Subcutaneous adipose tissue (tissue), 4 donors: ENCODE measurements around the gene UNC13B. TPM values are rescaled to one million over a fixed set of nuclear protein-coding genes. Genes with fewer than 3 reads are reported as not detected.

Experiments used
- total RNA-seq, 4 donors: library from RNA; depleted of rRNA; stranded (reverse); fragments of >200 nt; gene quantifications; one replicate each; pipeline ENCODE4 v1.1.0, GENCODE V29; 2016
- TF ChIP-seq, protein P1 (sequence below): fragments of 450-650 bp; IDR thresholded peaks from one replicate; pipeline ENCODE4 v1.5.1; 2016; ENCODE audit warnings: low read depth, mild to moderate bottlenecking, control low read depth, antibody characterized with exemption, moderate library complexity

Gene UNC13B
- total RNA-seq, 4 donors from 2014 or later: 17.5 to 31.6 (median 28.9) TPM

DNA sequence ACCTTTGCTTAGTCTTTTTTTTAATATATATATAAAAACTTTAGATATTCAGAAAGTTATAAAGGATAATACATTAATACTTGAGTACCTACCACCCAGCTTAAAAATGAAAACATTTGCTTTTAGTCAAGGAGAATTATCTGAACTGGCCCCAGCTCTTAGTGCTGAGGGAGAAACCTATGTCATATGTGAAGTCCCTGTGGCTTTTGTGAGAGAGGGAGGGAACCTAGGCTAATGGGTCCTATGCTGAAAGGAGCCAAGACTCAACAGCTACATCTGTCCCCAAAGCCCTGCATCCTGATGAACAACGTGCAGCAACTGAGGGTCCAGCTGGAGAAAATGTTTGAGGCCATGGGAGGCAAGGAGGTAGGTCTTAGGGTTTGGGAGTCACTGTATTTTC lies 236.1 kb downstream of the UNC13B start:
- TF ChIP-seq, protein P1, sequence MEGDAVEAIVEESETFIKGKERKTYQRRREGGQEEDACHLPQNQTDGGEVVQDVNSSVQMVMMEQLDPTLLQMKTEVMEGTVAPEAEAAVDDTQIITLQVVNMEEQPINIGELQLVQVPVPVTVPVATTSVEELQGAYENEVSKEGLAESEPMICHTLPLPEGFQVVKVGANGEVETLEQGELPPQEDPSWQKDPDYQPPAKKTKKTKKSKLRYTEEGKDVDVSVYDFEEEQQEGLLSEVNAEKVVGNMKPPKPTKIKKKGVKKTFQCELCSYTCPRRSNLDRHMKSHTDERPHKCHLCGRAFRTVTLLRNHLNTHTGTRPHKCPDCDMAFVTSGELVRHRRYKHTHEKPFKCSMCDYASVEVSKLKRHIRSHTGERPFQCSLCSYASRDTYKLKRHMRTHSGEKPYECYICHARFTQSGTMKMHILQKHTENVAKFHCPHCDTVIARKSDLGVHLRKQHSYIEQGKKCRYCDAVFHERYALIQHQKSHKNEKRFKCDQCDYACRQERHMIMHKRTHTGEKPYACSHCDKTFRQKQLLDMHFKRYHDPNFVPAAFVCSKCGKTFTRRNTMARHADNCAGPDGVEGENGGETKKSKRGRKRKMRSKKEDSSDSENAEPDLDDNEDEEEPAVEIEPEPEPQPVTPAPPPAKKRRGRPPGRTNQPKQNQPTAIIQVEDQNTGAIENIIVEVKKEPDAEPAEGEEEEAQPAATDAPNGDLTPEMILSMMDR: no peak

DNA sequence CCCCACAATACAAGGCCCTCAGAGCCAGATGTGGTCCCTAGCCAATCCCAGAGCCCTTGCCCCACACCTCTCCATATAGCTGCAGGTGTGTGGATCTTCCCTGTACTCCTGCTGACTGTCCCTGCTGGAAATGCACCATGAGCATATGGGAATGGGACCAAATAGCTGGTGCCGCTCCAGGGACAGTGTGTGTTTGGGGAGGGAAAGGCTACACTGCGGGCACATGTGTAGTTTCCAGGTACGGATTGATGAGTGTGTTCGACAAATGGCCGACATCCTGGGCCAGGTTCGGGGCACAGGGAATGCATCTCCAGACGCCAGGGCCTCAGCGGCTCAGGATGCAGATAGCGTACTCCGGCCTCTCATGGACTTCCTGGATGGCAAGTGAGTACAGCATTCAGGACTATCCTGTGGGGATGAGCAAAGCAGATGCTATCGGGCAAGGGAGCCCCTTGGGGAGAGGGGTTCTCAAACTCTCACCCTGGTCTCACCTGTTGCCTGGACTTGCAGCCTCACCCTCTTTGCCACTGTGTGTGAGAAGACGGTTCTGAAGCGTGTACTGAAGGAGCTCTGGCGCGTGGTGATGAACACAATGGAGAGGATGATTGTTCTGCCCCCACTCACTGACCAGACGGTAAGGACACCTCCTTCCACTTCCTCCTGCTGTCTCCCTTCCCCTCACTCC lies 237.0 kb downstream of the UNC13B start:
- TF ChIP-seq, protein P1: no peak

DNA sequence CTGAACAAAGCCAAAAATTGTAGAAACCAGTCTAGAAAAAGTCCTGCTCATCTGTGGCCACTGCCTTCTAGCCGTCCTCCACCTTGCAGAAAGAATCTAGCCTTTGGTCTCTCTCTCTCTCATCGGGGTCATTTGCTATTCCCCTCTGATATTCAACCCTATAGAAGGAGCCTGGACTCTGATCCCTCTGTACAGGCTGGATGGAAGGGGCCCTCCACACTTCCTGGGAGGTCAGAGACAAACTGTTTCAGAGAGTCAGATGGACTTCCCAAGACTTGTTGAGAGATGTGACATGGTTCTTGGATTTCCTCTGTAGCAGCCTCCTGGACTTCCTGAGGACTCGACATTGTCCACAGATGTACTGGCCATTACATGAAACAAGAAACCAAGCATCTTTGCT lies 243.1 kb downstream of the UNC13B start:
- TF ChIP-seq, protein P1: no peak

DNA sequence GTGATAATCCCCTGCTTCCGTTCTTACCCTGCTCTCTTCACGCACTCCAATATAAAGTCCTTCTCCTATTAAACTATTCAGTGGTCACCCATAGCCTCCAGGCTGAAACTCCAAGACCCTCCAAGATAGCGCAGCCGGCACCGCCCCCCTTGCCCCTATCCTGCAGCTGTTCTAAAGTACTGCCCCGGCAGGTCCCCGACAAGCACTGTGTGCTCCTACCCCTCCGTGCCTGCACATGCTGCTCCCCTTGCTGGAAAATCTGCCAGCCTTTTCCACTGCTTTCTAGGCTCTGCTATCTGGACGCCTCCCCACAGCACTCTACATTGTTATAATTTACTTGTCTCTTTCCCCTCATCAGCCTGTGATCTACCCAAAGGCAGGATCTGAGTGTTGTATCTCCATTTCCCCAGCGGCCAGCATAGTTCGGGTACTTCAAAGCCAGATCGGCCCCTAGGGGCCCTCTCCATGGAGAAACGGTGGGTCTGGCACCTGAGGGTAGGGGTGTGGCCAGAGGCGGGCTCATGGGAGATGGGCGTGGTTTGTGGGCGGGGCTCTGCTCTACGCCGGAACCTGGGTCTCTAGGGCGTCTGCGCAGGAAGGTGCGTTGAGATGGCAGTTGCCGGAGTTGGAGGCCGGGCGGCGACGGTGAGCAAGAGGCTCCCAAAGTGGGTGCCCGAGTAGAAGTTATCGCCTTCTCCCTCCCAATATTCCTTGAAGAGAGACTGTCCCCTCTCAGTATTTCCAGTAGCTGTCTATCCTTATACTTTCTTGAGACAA lies 244.6 kb downstream of the UNC13B start:
- TF ChIP-seq, protein P1: no peak

DNA sequence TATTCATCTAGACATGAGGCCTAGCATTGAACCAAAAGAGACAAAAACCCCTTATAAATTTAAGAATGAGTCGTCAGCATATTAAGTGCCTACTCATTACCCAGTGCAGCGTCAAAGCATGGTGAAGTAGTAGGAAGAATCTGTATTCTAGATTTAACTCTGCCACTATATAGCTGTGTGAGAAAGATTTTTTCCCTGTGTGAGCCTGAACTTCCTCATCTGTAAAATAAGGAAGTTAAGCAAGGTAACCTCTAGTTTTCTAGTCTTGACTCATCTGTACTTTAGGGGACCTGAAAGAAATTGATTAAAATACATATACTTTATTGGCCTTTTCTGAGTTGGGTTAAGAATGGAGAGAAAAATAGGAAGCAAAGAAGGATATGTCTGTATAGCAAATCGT lies 246.0 kb downstream of the UNC13B start:
- TF ChIP-seq, protein P1: no peak

DNA sequence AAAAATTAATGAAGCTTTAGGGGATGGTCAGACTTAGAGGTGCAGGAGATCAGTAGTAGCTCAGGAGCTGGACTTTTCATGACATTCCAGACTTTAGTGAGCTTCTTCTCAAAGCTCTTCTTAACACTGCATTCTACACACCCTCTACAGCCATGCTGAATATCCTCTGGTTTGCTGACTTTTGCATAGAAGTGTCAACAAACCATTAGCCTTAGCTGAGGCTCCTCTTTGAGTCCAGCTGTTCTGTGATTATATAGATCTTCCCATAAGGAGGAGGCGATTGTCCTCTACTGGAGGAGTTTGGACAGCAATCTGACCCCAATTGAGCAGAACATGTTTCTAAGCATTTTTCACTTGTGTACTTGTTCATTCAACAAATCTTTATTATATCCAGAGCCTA lies 253.1 kb downstream of the UNC13B start:
- TF ChIP-seq, protein P1: no peak

DNA sequence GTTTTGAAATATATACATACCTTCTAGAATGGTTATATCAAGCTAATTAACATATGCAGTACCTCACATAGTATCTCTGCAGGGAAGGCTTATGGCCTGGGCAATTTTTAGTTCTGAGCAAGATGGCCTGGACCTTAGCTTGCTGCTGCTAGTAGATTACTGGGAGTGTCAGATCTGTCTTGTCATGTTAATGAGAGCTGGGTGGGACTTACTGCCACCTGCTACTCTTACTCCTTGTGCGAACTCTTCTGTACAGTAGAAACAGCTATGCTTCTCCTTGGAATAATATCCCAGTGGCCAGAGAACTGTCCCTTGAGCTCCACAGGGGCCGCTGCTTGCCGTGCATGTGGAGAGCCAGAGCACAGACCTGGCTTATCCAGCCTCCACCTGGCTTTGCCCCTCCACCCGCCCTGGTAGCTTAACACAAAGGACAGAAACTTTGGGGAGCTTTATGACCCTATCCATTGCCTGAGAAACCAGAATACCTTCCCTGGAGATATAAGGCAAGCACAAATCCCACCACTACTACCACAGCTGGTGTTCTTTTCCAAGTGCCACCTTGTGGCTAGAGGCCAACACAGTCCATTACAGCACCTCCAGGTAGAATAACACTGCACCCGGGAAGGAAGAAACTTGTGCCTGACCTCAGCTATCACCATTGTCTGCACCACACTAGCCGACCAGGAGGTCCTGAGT lies 253.7 kb downstream of the UNC13B start:
- TF ChIP-seq, protein P1: no peak
